A673 (cell line): ENCODE results near the gene RLN1. TPM values are rescaled to one million over a fixed set of nuclear protein-coding genes. Genes with fewer than 3 reads are reported as not detected.

Experiments
- BruUV-seq: library from RNA; stranded (reverse); fragments of 400-500 nt; replicated peaks from 2 replicates; lab custom pipeline; 2021; lab: Mats Ljungman, UMichigan
- CTCF ChIA-PET: fragments of 300-600 bp; sonication (Branson Sonifier 250); formaldehyde crosslinking; loops from one replicate; lab custom pipeline; 2022; ENCODE audit warnings: antibody characterized with exemption; lab: Charles Lee
- POLR2A ChIA-PET: fragments of 300-600 bp; sonication (Branson Sonifier 250); formaldehyde crosslinking; loops from one replicate; lab custom pipeline; 2022; ENCODE audit warnings: antibody characterized with exemption; ENCODE audit not compliant: low non-redundant PET; lab: Charles Lee
- DNase-seq: peaks from one replicate; pipeline ENCODE4 v3.0.0-alpha.2; 2015; ENCODE audit warnings: low spot score
- H3K27ac ChIP-seq: fragments of 200-600 bp; sonication (generic); 2 replicates; pipeline ENCODE4 v1.5.1; 2016; ENCODE audit warnings: mixed run types, low read depth, mild to moderate bottlenecking, mixed read lengths, antibody characterized with exemption, low read length; ENCODE audit not compliant: poor library complexity, severe bottlenecking
- H3K27me3 ChIP-seq: fragments of 200-600 bp; sonication (generic); replicated peaks from 2 replicates; pipeline ENCODE4 v1.6.1; 2017; ENCODE audit warnings: mixed run types, low read depth, mild to moderate bottlenecking, mixed read lengths, antibody characterized with exemption, low read length; ENCODE audit not compliant: insufficient read depth, poor library complexity
- H3K36me3 ChIP-seq: fragments of 200-600 bp; sonication (generic); 2 replicates; pipeline ENCODE4 v1.6.1; 2016; ENCODE audit warnings: mixed run types, mild to moderate bottlenecking, mixed read lengths, antibody characterized with exemption, low read length; ENCODE audit not compliant: insufficient read depth, poor library complexity, severe bottlenecking
- H3K4me1 ChIP-seq: fragments of 200-600 bp; sonication (generic); 2 replicates; pipeline ENCODE4 v1.6.1; 2017; ENCODE audit warnings: mixed run types, mild to moderate bottlenecking, mixed read lengths, antibody characterized with exemption, low read length; ENCODE audit not compliant: insufficient read depth, poor library complexity, severe bottlenecking
- H3K4me3 ChIP-seq: fragments of 200-600 bp; sonication (generic); 2 replicates; pipeline ENCODE4 v1.5.1; 2016; ENCODE audit warnings: low read depth, mixed run types, mild to moderate bottlenecking, mixed read lengths, low read length; ENCODE audit not compliant: poor library complexity, severe bottlenecking
- H3K9me3 ChIP-seq: fragments of 200-600 bp; sonication (generic); 2 replicates; pipeline ENCODE4 v1.6.1; 2016; ENCODE audit warnings: mixed run types, low read depth, mild to moderate bottlenecking, mixed read lengths, antibody characterized with exemption, low read length; ENCODE audit not compliant: poor library complexity, severe bottlenecking
- CTCF ChIP-seq: fragments of 300-800, 200-600 bp; sonication (generic); conservative IDR thresholded peaks from 2 replicates; pipeline ENCODE4 v1.5.1; 2017; ENCODE audit warnings: low read depth, mild to moderate bottlenecking, antibody characterized with exemption, low read length, moderate library complexity, mixed read lengths
- EZH2 ChIP-seq: fragments of 200-600 bp; sonication (generic); IDR thresholded peaks from 2 replicates; pipeline ENCODE4 v1.6.1; 2017; ENCODE audit warnings: borderline replicate concordance, low read depth, mild to moderate bottlenecking, mixed read lengths, antibody characterized with exemption, low read length; ENCODE audit not compliant: poor library complexity, severe bottlenecking
- intact Hi-C: fragments of 100-400 bp; cut with micrococcal nuclease; formaldehyde crosslinking; loops from one replicate; pipeline ENCODE4 v1.10.0; 2022; ENCODE audit not compliant: unreplicated experiment
- total RNA-seq: library from RNA; stranded (reverse); gene quantifications from 2 replicates; pipeline ENCODE4 v1.2.3, GENCODE V29; 2021

Gene RLN1
- total RNA-seq, 1 experiment from 2014 or later, result not detected

- no TSS peak for BruUV-seq
- H3K4me3 ChIP-seq, result no peak overlapping the region
- no peaks in the 10 kb centered on the region for H3K4me1 ChIP-seq
- no peaks in the 10 kb centered on the region for H3K36me3 ChIP-seq
- TF ChIP-seq CTCF, result no peak
- no peak for TF ChIP-seq EZH2
- no peak overlapping the region for H3K27ac ChIP-seq
- POLR2A ChIA-PET, result no interaction called here
- no peaks in the 10 kb centered on the region for H3K9me3 ChIP-seq
- no peak for DNase-seq
- H3K27me3 ChIP-seq, result no peaks in the 10 kb centered on the region
- intact Hi-C loops, result no loop called here
- CTCF ChIA-PET, result no interaction called here
These were observed 35.4 kb upstream of the RLN1 start for GRCh38 chr9:5375091-5375490.

GRCh38 chr9:5364294-5365024, 24.8 kb upstream of the RLN1 start:
- no peak for TF ChIP-seq CTCF

GRCh38 chr9:5361326-5362010, 21.8 kb upstream of the RLN1 start:
- no peak overlapping the region for H3K27ac ChIP-seq
- BruUV-seq, result no TSS peak
- H3K27me3 ChIP-seq, result no peaks in the 10 kb centered on the region
- ChIA-PET CTCF (no interaction called here), POLR2A (no interaction called here)
- H3K4me3 ChIP-seq, result no peak overlapping the region
- no peaks in the 10 kb centered on the region for H3K36me3 ChIP-seq
- intact Hi-C loops, result no loop called here
- no peaks in the 10 kb centered on the region for H3K4me1 ChIP-seq
- TF ChIP-seq EZH2 (no peak), CTCF (no peak)
- no peak for DNase-seq
- no peaks in the 10 kb centered on the region for H3K9me3 ChIP-seq

More at GRCh38 chr9:5364294-5365024, 24.8 kb upstream of the RLN1 start:
- POLR2A ChIA-PET, result no interaction called here
- DNase-seq, result no peak
- Histone ChIP-seq H3K4me3 (no peak overlapping the region), H3K4me1 (no peaks in the 10 kb centered on the region), H3K9me3 (no peaks in the 10 kb centered on the region), H3K27ac (no peak overlapping the region), H3K27me3 (no peaks in the 10 kb centered on the region), H3K36me3 (no peaks in the 10 kb centered on the region)
- CTCF ChIA-PET, result no interaction called here
- BruUV-seq, result no TSS peak
- intact Hi-C loops, result no loop called here
